Femur (tissue), 1 donor: ENCODE measurements around the gene CALML3.
A peak's percentile ranks its signal among the peaks of the same experiment; 100 is the strongest.
"Not testable (repeated sequence)": the region's sequence is repeated elsewhere in the genome, so short reads cannot be mapped to it uniquely, and the experiment has no call there.

Experiments
- DNase-seq: peaks from one replicate; pipeline ENCODE4 v3.0.0-alpha.2; 2017

Gene CALML3

DNA sequence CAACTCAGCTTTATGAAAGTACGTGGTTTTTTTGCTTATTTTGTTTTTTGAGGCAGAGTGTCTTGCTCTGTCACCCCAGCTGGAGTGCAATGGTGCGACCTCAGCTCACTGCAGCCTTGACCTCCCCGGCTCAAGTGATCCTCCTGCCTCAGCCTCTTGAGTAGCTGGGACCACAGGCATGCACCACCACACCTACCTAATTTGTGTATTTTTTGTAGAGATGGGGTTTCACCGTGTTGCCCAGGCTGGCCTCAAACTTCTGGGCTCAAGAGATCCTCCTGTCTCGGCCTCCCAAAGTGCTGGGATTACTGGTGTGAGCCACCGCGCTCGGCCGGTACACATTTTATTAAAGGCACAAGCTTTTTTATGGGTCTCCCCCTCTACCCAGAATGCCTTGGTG, 34.3 kb downstream of the CALML3 start:
- DNase-seq = not testable (repeated sequence)

DNA sequence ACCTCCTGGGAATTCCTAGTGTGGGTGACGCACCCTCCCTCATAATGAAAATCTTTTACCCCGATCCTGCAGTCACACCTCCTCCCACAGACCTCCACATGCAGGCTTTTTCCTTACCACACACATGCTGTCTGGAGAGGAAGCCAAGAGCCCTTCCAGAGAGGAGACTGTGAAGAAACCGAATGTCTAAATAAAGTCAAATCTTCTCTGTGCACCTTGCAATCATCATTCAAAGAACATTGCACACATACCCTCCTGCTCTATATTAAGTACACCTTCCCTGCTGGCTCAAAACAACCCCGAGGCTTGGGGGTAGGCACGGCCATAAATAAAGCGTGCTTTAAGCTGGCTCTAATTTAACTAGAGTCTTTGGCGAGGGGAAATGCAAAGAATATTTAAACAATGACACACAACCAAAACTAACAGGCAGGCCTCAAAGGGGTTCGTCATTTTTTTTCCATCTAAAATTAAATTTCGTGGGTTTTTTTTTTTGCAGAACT, 34.9 kb downstream of the CALML3 start:
- DNase-seq = no peak

- no peak for DNase-seq
Measured at GRCh38 chr10:5560142-5560816, 35.5 kb downstream of the CALML3 start.

DNA sequence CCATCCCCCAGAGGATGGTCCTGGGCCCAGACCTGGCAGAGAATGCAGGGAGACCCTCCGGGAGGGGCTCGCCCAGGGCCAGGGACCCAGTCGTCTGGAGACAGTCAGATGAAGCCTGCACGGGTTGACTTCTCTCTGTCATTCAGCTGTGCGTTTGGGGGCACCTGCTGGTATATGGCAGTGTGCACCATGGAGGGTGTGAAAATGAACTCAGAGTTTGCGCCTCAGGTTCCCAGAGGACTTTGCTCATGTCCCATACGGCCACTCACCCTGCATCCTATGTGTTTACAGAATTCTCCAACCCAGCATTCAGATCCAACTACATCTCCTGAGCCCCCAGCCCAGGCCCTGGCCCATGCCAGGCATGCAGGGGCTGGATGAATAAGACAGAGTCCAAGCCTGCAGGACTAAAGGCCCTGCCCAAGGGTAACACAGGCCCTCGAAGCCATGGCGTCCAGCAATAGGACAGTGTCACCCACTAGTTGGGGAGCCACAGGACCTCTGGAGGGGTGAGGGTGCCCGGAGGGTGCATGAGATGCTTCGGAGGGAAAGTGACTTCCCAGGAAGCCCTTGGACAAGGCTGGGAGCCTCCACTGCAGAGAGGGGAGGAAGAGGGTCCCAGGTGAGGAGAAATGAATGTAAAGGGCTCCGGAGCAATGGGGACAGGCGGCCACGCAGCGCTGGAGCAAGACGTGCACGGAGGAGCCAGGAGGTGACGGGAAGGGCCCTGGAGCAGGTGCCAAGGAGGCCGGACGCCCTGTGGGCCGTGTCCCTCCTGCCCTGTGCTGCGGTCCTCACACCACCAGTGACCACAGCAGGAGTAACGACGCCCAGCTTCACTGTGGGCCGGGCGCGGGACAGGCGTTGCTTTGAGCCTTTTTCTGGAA, 36.3 kb downstream of the CALML3 start:
- DNase-seq = no peak

GRCh38 chr10:5561704-5562645, 37.2 kb downstream of the CALML3 start:
- DNase-seq = no peak

- no peak for DNase-seq
Measured at GRCh38 chr10:5563321-5563961, 38.7 kb downstream of the CALML3 start.

GRCh38 chr10:5563991-5564536, 39.3 kb downstream of the CALML3 start:
- peak; percentile 40 for DNase-seq

GRCh38 chr10:5564537-5565204, 39.9 kb downstream of the CALML3 start:
- peak; percentile 27 for DNase-seq

DNA sequence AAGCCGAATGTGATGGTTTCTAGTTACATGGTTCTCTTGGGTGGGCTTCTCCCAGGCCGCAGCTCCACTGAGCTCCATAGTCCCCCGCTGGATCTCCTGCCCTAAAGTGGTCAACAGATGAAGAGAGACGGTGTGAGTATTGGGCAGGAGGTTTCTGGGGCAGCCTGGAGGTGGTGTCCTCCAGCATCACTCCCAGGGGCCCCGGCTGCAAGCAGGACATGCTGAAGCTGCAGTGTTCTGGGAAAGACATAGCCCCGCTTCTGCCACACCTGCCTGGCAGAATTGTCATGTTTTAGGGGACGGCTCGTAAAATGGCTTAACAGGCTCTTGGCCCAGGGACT, 40.4 kb downstream of the CALML3 start:
- DNase-seq = no peak

- peak; percentile 18 for DNase-seq
Measured at GRCh38 chr10:5565671-5566581, 41.2 kb downstream of the CALML3 start.

GRCh38 chr10:5566614-5567013, 41.9 kb downstream of the CALML3 start:
- no peak for DNase-seq

DNA sequence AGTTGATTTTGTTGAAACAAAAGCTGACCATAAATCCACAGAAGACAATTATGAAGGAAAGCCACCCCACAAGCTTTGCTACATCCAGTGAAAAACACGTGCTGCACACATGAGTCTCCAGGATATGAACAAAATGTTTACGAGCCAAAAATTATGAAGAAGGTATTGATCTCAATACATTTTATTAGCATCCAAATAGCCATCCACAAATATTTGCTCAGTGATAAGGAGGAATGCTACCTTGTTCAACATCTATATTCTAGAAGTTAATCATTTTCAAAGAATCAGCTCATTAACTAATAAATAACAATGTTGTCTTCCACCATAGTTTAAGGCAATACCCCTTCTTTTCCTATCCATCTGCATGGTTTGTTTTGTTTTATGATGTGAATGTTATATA, 42.7 kb downstream of the CALML3 start:
- DNase-seq = no peak

DNA sequence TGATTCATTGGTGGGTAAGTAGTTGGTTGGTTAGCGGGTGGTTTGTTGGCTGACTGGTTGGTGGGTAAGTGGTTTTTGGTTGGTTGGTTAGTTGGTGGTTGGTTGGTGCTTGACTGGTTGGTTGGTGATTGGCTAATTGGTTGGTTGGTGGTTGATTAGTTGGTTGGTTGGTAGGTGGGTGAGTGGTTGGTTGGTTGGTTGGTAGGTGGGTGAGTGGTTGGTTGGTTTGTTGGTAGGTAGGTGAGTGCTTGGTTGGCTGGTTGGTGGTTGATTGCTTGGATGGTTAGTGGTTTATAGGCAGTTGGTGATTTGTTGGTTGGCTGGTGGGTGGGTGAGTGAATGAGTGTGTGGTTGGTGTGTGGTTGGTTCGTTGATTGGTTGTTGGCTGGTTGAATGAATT, 44.2 kb downstream of the CALML3 start:
- no peak for DNase-seq

- no peak for DNase-seq
Measured at GRCh38 chr10:5569568-5569967, 44.8 kb downstream of the CALML3 start.

DNA sequence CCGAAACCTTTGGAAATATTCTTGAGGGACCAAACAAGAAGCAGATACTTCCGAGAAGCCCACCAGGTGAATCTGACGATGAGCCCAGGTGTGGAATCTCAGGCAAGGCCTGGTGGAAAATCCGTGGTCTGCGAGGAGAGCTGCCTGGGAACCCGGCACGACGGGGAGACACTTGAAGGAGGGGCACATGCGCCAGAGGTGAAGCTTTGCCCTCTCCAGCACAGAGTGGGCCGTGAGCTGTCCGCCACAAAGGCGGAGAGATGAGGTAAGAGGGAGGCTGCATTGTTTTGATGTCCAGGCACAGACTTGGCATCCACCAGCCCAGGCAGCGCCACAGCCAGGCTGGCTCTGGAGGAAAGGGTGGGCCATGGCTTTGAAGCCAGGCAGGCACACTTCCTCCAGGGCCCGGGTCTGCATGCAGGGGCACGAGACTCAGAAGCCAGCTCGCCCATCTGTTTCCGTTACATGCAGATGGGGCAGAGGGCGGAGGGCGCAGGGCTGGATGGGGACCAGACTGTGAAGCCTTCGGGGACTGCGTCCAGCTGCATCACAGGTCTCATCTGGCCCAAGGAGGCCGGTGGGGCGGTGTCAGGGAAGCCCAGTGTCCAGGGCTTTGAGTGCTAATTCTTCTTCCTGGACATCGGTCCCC, 45.4 kb downstream of the CALML3 start:
- no peak for DNase-seq

- DNase-seq = no peak
Measured at GRCh38 chr10:5570979-5571810, 46.4 kb downstream of the CALML3 start.

- no peak for DNase-seq
Measured at GRCh38 chr10:5571826-5572225, 47.1 kb downstream of the CALML3 start.

DNA sequence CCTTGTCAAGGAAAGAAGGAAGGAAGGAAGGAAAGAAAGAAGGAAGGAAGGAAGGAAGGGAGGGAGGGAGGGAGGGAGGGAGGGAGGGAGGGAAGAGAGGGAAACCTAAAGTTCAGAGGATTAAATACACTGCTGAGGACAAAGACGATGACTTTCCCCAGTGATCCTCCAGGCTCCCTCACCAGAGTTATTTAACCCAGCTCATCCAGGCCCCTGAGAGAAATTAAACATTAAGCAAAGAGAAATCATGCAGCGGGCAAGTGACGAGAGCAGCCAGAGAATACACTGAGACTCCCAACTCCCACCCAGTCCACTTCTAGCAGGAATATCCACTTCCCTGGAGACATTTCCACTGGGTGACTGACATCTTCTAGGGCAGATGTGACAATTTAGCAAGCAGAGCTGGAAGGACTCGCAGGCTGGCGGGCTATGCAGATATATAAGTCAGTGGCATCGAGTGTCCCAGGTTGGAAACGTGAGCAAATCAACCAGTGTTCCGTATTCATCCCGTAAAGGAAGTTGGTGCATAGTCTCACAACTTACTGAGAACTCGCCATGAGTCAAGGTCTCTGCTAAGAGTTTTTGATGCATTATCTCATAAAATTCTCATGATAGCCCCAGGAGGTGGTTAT, 48.7 kb downstream of the CALML3 start:
- no peak for DNase-seq
